Liver (tissue), 9 donors: ENCODE measurements around the gene RUNX1. TPM values are rescaled to one million over a fixed set of nuclear protein-coding genes. Genes with fewer than 3 reads are reported as not detected.
"Not testable (repeated sequence)": the region's sequence is repeated elsewhere in the genome, so short reads cannot be mapped to it uniquely, and the experiment has no call there.

ENCODE experiments used
- DNase-seq: peaks from one replicate; pipeline ENCODE4 v3.0.0-alpha.2; 2017; ENCODE audit warnings: low spot score
- H3K27ac ChIP-seq, 2 donors: one replicate each; pipeline ENCODE4 v1.7.0; 2013; ENCODE audit warnings: inconsistent platforms in 2 of 2, low read length in 2 of 2, control low read depth in 1 of 2, low read depth in 1 of 2, mild to moderate bottlenecking in 1 of 2
- H3K27me3 ChIP-seq, 4 donors: one replicate each; pipeline versions ENCODE4 v1.6.1 to v1.7.0; 2013; ENCODE audit warnings: low read length in 3 of 4, inconsistent platforms in 1 of 4, mild to moderate bottlenecking in 1 of 4, moderate library complexity in 1 of 4; ENCODE audit not compliant: control insufficient read depth in 4 of 4, insufficient read depth in 4 of 4
- H3K36me3 ChIP-seq, 4 donors: one replicate each; pipeline versions ENCODE4 v1.6.1 to v1.7.0; 2013; ENCODE audit warnings: low read length in 3 of 4, mild to moderate bottlenecking in 3 of 4, low read depth in 1 of 4, moderate library complexity in 1 of 4; ENCODE audit not compliant: control insufficient read depth in 4 of 4, insufficient read depth in 3 of 4
- H3K4me1 ChIP-seq, 4 donors: one replicate each; pipeline versions ENCODE4 v1.6.1 to v1.7.0; 2013; ENCODE audit warnings: low read length in 3 of 4, mild to moderate bottlenecking in 3 of 4, moderate library complexity in 1 of 4; ENCODE audit not compliant: control insufficient read depth in 4 of 4, insufficient read depth in 4 of 4
- H3K4me3 ChIP-seq, 3 donors: one replicate each; pipeline versions ENCODE4 v1.6.1 to v1.7.0; 2013; ENCODE audit warnings: low read length in 3 of 3, control low read depth in 1 of 3, low read depth in 1 of 3, mild to moderate bottlenecking in 1 of 3
- H3K9ac ChIP-seq, 2 donors: one replicate each; pipeline ENCODE4 v1.7.0; 2013; ENCODE audit warnings: low read length in 2 of 2, mild to moderate bottlenecking in 2 of 2, moderate library complexity in 2 of 2, control low read depth in 1 of 2, low read depth in 1 of 2
- H3K9me3 ChIP-seq, 4 donors: one replicate each; pipeline versions ENCODE4 v1.6.1 to v1.7.0; 2013; ENCODE audit warnings: low read length in 3 of 4; ENCODE audit not compliant: control insufficient read depth in 4 of 4
- EGR1 ChIP-seq, 2 donors: IDR thresholded peaks; 2 replicates each; pipeline ENCODE4 v1.6.1; 2016 to 2018; ENCODE audit warnings: antibody characterized with exemption in 2 of 2, low read depth in 2 of 2
- FOXA2 ChIP-seq: IDR thresholded peaks from 2 replicates; pipeline ENCODE4 v1.6.1; 2016; ENCODE audit warnings: antibody characterized with exemption
- GABPA ChIP-seq, 2 donors: IDR thresholded peaks in 1 of 2; conservative IDR thresholded peaks in 1 of 2; 2 replicates each; pipeline ENCODE4 v1.6.1; 2016; ENCODE audit warnings: antibody characterized with exemption in 2 of 2, mild to moderate bottlenecking in 1 of 2, moderate library complexity in 1 of 2
- HNF4A ChIP-seq, 2 donors: conservative IDR thresholded peaks; 2 replicates each; pipeline ENCODE4 v1.6.1; 2016; ENCODE audit warnings: antibody characterized with exemption in 2 of 2, mild to moderate bottlenecking in 2 of 2
- HNF4G ChIP-seq: IDR thresholded peaks from 2 replicates; pipeline ENCODE4 v1.6.1; 2016; ENCODE audit warnings: antibody characterized with exemption
- JUND ChIP-seq, 2 donors: IDR thresholded peaks; 2 replicates each; pipeline ENCODE4 v1.6.1; 2016; ENCODE audit warnings: antibody characterized with exemption in 2 of 2
- RAD21 ChIP-seq, 2 donors: IDR thresholded peaks; 2 replicates each; pipeline ENCODE4 v1.6.1; 2016; ENCODE audit warnings: antibody characterized with exemption in 2 of 2, mild to moderate bottlenecking in 2 of 2
- SP1 ChIP-seq: IDR thresholded peaks from 2 replicates; pipeline ENCODE4 v1.6.1; 2018; ENCODE audit warnings: antibody characterized with exemption, mild to moderate bottlenecking
- TAF1 ChIP-seq: conservative IDR thresholded peaks from 2 replicates; pipeline ENCODE4 v1.6.1; 2016; ENCODE audit warnings: antibody characterized with exemption, mild to moderate bottlenecking
- YY1 ChIP-seq: IDR thresholded peaks from 2 replicates; pipeline ENCODE4 v1.6.1; 2016; ENCODE audit warnings: antibody characterized with exemption, mild to moderate bottlenecking
- WGBS: extraction: QIAGEN DNeasy Blood & Tissue Kit; methylation state at CpG from one replicate; pipeline ENCODE4 v1.1.7; 2013; 5-methylcytosine and 5-hydroxymethylcytosine counted together
- polyA plus RNA-seq, 2 donors: library from polyadenylated mRNA; stranded (reverse) in 1 of 2; unstranded in 1 of 2; fragments of 200-250 nt in 1 of 2; fragments of >200 nt in 1 of 2; fragmentation: Nextera tagmentation in 1 of 2; extraction: Ambion mirVana in 1 of 2; gene quantifications; one replicate each; pipeline versions ENCODE4 v1.2.1 to v1.2.3, GENCODE V29; 2013 to 2015
- total RNA-seq, 2 donors: library from RNA; depleted of rRNA; stranded (reverse); fragments of >200 nt; gene quantifications; one replicate each; pipeline ENCODE4 v1.2.3, GENCODE V29; 2014
- TF ChIP-seq, protein P1 (sequence below): IDR thresholded peaks from 2 replicates; pipeline ENCODE4 v1.6.1; 2016; ENCODE audit warnings: antibody characterized with exemption
- TF ChIP-seq, protein P2 (sequence below): fragments of 150-350 bp; IDR thresholded peaks from 2 replicates; pipeline ENCODE4 v1.5.1; 2017; ENCODE audit warnings: improper control_type of control experiment, low read depth, low read length; ENCODE audit not compliant: missing input control
- donor health status: healthy.
- donor health status: healthy.
- donor health status: healthy.
- donor health status: healthy.
- donor health status: healthy.

Gene RUNX1
- total and polyA plus RNA-seq, 4 donors = 0.98 to 7.2 (median 3.1) TPM

DNA sequence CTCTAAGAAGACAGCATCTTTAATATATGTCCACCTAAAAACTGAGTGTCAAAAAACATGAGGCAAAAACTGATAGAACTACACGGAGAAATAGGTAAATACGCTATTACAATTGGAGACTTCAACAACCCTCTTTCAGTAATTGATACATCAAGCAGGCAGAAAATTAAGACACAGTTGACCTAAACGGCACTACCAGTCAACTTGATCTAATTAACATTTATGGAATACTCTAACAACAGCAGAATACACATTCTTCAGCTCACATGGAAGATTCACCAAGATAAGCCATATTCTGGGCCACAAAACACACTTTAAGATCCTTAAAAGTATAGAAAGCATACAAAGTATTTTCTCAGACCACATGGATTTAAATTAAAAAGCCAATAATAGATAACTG, 242.7 kb downstream of the RUNX1 start:
- peaks cover 0 to 2% (median under 1%) of the 10 kb centered on the region in 4 donors for H3K4me1 ChIP-seq
- no peak overlapping the region for H3K27ac ChIP-seq
- no peak for DNase-seq
- no peaks in the 10 kb centered on the region for H3K9me3 ChIP-seq
- TF ChIP-seq EGR1 (IDR thresholded peaks at IDR 0.05; ENCODE audit: low read depth in 2 of 2) (no peak), TAF1 (no peak)
- H3K27me3 ChIP-seq = no peaks in the 10 kb centered on the region
- H3K36me3 ChIP-seq = peaks cover 0 to 3% (median 0%) of the 10 kb centered on the region in 4 donors
- 95% methylated on average over 3 of the region's 3 CpGs for WGBS
- H3K4me3 ChIP-seq = no peak overlapping the region
- no peak overlapping the region for H3K9ac ChIP-seq

DNA sequence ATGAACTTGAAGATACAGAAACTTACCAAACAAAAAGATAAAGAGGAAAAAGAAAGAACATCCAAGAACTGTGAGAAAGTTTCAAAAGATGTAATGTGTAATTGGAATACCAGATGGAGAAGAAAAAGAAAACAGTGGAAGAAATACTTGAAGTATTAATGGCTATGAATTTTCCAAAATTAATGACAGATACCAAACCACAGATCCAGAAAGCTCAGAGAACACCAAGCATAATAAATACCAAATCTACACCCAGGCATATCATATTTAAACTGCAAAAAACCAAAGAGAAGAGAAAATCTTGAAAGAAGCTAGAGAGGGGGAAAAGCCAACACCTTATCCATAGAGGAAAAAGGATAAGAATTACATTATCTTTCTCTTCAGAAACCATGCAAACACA, 243.9 kb downstream of the RUNX1 start:
- Histone ChIP-seq H3K4me3 (no peak overlapping the region), H3K36me3 (no peaks in the 10 kb centered on the region), H3K4me1 (peaks cover 2 to 13% (median 11%) of the 10 kb centered on the region in 4 donors), H3K27ac (no peak overlapping the region), H3K9me3 (no peaks in the 10 kb centered on the region), H3K9ac (no peak overlapping the region), H3K27me3 (no peaks in the 10 kb centered on the region)
- no peak for TF ChIP-seq GABPA (IDR thresholded peaks at IDR 0.05 in 1 of 2, conservative IDR thresholded peaks at IDR 0.05 in 1 of 2)
- no peak for TF ChIP-seq SP1
- TF ChIP-seq EGR1 (IDR thresholded peaks at IDR 0.05; ENCODE audit: low read depth in 2 of 2) = no peak
- no peak for TF ChIP-seq RAD21 (IDR thresholded peaks at IDR 0.05)
- TF ChIP-seq JUND (IDR thresholded peaks at IDR 0.05) = no peak
- TF ChIP-seq YY1 = no peak
- no peak for TF ChIP-seq TAF1
- TF ChIP-seq, protein P1, sequence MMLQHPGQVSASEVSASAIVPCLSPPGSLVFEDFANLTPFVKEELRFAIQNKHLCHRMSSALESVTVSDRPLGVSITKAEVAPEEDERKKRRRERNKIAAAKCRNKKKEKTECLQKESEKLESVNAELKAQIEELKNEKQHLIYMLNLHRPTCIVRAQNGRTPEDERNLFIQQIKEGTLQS = no peak
- TF ChIP-seq, protein P2, sequence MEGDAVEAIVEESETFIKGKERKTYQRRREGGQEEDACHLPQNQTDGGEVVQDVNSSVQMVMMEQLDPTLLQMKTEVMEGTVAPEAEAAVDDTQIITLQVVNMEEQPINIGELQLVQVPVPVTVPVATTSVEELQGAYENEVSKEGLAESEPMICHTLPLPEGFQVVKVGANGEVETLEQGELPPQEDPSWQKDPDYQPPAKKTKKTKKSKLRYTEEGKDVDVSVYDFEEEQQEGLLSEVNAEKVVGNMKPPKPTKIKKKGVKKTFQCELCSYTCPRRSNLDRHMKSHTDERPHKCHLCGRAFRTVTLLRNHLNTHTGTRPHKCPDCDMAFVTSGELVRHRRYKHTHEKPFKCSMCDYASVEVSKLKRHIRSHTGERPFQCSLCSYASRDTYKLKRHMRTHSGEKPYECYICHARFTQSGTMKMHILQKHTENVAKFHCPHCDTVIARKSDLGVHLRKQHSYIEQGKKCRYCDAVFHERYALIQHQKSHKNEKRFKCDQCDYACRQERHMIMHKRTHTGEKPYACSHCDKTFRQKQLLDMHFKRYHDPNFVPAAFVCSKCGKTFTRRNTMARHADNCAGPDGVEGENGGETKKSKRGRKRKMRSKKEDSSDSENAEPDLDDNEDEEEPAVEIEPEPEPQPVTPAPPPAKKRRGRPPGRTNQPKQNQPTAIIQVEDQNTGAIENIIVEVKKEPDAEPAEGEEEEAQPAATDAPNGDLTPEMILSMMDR = no peak
- no peak for DNase-seq

DNA sequence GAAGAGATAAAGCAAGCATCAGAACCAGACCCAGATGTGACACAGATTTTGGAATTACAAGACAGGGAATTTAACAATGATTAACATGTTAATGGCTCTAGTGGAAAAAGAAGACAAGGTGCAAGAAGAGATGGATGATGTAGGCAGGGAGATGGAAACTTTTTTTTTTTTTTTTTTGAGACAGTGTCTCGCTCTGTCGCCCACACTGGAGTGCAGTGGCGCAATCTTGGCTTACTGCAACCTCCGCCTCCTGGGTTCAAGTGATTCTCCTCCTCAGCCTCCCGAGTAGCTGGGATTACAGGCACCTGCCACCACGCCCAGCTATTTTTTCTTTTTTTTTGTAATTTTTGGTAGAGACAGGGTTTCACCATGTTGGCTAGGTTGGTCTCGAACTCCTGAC, 244.5 kb downstream of the RUNX1 start:
- not testable (repeated sequence) for H3K9me3 ChIP-seq, H3K36me3 ChIP-seq, H3K27me3 ChIP-seq, H3K9ac ChIP-seq, H3K4me3 ChIP-seq, DNase-seq, H3K27ac ChIP-seq
- H3K4me1 ChIP-seq = peaks cover 2 to 15% (median 14%) of the 10 kb centered on the region in 4 donors
- 93% methylated on average over 7 of the region's 7 CpGs for WGBS

DNA sequence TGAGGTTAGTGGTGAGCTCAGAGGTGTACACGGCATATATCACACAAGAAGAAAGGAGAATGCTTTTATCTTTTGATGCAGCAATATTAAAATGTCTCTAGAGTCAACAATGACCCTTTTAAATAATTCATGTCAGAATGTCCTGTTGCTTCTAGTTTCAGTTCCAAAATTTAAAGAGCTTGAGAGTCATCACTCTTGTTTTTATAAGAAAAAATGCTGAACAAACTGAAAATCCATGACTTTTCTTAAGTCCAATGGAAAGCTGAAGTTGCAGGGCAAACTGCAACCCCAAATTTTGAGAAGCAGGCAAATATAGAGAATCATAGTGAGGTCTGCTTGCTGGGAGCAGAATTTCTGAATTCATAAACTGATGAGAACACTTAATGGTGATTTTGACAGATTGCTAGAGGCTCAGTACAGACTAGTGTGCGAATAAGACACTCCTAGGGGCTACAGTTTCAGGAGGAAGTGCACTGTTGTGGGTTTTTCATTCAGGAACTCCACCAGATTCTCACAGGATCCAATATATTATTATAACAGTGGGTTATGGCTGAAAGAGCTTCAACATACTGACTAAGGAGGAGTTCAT, 245.2 kb downstream of the RUNX1 start:
- DNase-seq = no peak
- Histone ChIP-seq H3K4me1 (peaks cover 2 to 15% (median 14%) of the 10 kb centered on the region in 4 donors), H3K9me3 (no peaks in the 10 kb centered on the region), H3K36me3 (no peaks in the 10 kb centered on the region), H3K27me3 (no peaks in the 10 kb centered on the region), H3K27ac (no peak overlapping the region), H3K9ac (no peak overlapping the region), H3K4me3 (no peak overlapping the region)
- TF ChIP-seq HNF4G = no peak
- TF ChIP-seq EGR1 (IDR thresholded peaks at IDR 0.05; ENCODE audit: low read depth in 2 of 2) = no peak
- TF ChIP-seq JUND (IDR thresholded peaks at IDR 0.05) = no peak
- TF ChIP-seq HNF4A (conservative IDR thresholded peaks at IDR 0.05) = no peak
- no peak for TF ChIP-seq GABPA (IDR thresholded peaks at IDR 0.05 in 1 of 2, conservative IDR thresholded peaks at IDR 0.05 in 1 of 2)
- no peak for TF ChIP-seq FOXA2
- TF ChIP-seq YY1 = no peak
- TF ChIP-seq, protein P1 = no peak
- 89% methylated on average over 2 of the region's 2 CpGs for WGBS
